OCI-LY3 (cell line): ENCODE results near the gene PDK1.

ENCODE experiments used
- H2AFZ ChIP-seq: fragments of 200-600, 300-600 bp; shearing (Covaris generic); 2 replicates; pipeline ENCODE4 v1.6.0; 2014; ENCODE audit warnings: antibody characterized with exemption, low read depth, low read length
- H3K27ac ChIP-seq: fragments of 200-600, 300-600 bp; sonication (generic); 2 replicates; pipeline ENCODE4 v1.5.1; 2014; ENCODE audit warnings: mild to moderate bottlenecking, low read length, moderate library complexity, mixed read lengths
- H3K27me3 ChIP-seq: fragments of 200-600, 300-600 bp; sonication (generic); 2 replicates; pipeline ENCODE4 v1.6.1; 2014; ENCODE audit warnings: low read depth, low read length, mixed read lengths
- H3K36me3 ChIP-seq: fragments of 200-600, 300-600 bp; sonication (generic); replicated peaks from 2 replicates; pipeline ENCODE3; 2014; ENCODE audit warnings: low read depth, low read length, mixed read lengths
- H3K4me1 ChIP-seq: fragments of 300-600, 200-600 bp; sonication (generic); 2 replicates; pipeline ENCODE4 v1.6.1; 2014; ENCODE audit warnings: low read length, mixed read lengths
- H3K4me2 ChIP-seq: fragments of 200-600, 300-600 bp; sonication (generic); 2 replicates; pipeline ENCODE4 v1.6.1; 2014; ENCODE audit warnings: low read length, mixed read lengths
- H3K4me3 ChIP-seq: fragments of 300-600, 200-600 bp; sonication (generic); 2 replicates; pipeline ENCODE4 v1.5.1; 2014; ENCODE audit warnings: antibody characterized with exemption, mild to moderate bottlenecking, low read length, moderate library complexity
- H3K79me2 ChIP-seq: fragments of 300-600, 200-600 bp; shearing (Covaris generic); 2 replicates; pipeline ENCODE4 v1.6.1; 2014; ENCODE audit warnings: mild to moderate bottlenecking, low read length, mixed read lengths
- H3K9ac ChIP-seq: fragments of 300-600, 200-600 bp; shearing (Covaris generic); 2 replicates; pipeline ENCODE4 v1.6.0; 2014; ENCODE audit warnings: mild to moderate bottlenecking, low read length, moderate library complexity
- H3K9me3 ChIP-seq: fragments of 200-600, 300-600 bp; shearing (Covaris generic); 2 replicates; pipeline ENCODE4 v1.6.1; 2014; ENCODE audit warnings: low read length, mixed read lengths; ENCODE audit not compliant: insufficient read depth
- H4K20me1 ChIP-seq: fragments of 200-600, 300-600 bp; sonication (generic); 2 replicates; pipeline ENCODE4 v1.6.1; 2016; ENCODE audit warnings: low read length, mixed read lengths; ENCODE audit not compliant: insufficient read depth
- CTCF ChIP-seq: fragments of 200-600, 300-600 bp; sonication (generic); IDR thresholded peaks from 2 replicates; pipeline ENCODE4 v1.5.1; 2014; ENCODE audit warnings: antibody characterized with exemption, low read length, low read depth
- EZH2phosphoT487 ChIP-seq: fragments of 200-600 bp; shearing (Covaris generic); IDR thresholded peaks from 2 replicates; pipeline ENCODE4 v1.6.1; 2018; ENCODE audit warnings: antibody characterized with exemption, mixed run types, low read depth

Gene PDK1

GRCh38 chr2:172574965-172575364 lies 19.1 kb downstream of the PDK1 start:
- Histone ChIP-seq H4K20me1 (peaks cover 10% of the 10 kb centered on the region; the same call in 1 of the 2 replicates), H3K36me3 (peaks cover 85% of the 10 kb centered on the region), H3K4me2 (no peak overlapping the region), H2AFZ (no peak overlapping the region), H3K4me1 (no peaks in the 10 kb centered on the region), H3K9me3 (peaks cover 29% of the 10 kb centered on the region), H3K27ac (no peak overlapping the region), H3K27me3 (no peaks in the 10 kb centered on the region), H3K4me3 (no peak overlapping the region), H3K79me2 (peaks cover 25% of the 10 kb centered on the region), H3K9ac (no peak overlapping the region)
- no peak for TF ChIP-seq CTCF
- no peak for TF ChIP-seq EZH2phosphoT487

GRCh38 chr2:172578054-172578453 lies 22.2 kb downstream of the PDK1 start:
- H3K27me3 ChIP-seq, result no peaks in the 10 kb centered on the region
- H3K36me3 ChIP-seq, result peaks cover 81% of the 10 kb centered on the region
- no peak overlapping the region for H3K27ac ChIP-seq
- peaks cover 30% of the 10 kb centered on the region for H3K79me2 ChIP-seq
- no peaks in the 10 kb centered on the region for H3K4me1 ChIP-seq
- no peak overlapping the region for H2AFZ ChIP-seq
- peaks cover 14% of the 10 kb centered on the region for H4K20me1 ChIP-seq
- no peak overlapping the region for H3K4me3 ChIP-seq
- TF ChIP-seq EZH2phosphoT487 (no peak), CTCF (no peak)
- no peak overlapping the region for H3K9ac ChIP-seq
- no peak overlapping the region for H3K4me2 ChIP-seq
- H3K9me3 ChIP-seq, result peaks cover 29% of the 10 kb centered on the region

- peaks cover 74% of the 10 kb centered on the region for H3K36me3 ChIP-seq
- H4K20me1 ChIP-seq, result peaks cover 14% of the 10 kb centered on the region
- no peak overlapping the region for H3K4me3 ChIP-seq
- TF ChIP-seq CTCF (no peak), EZH2phosphoT487 (no peak)
- no peak overlapping the region for H3K4me2 ChIP-seq
- peaks cover 30% of the 10 kb centered on the region for H3K79me2 ChIP-seq
- H3K9me3 ChIP-seq, result peaks cover 26% of the 10 kb centered on the region
- H3K4me1 ChIP-seq, result no peaks in the 10 kb centered on the region
- H3K27ac ChIP-seq, result no peak overlapping the region
- no peak overlapping the region for H3K9ac ChIP-seq
- H3K27me3 ChIP-seq, result no peaks in the 10 kb centered on the region
- no peak overlapping the region for H2AFZ ChIP-seq
Observed at GRCh38 chr2:172578860-172579512, 23.1 kb downstream of the PDK1 start.

GRCh38 chr2:172580544-172580943 lies 24.7 kb downstream of the PDK1 start:
- no peak overlapping the region for H3K27ac ChIP-seq
- H3K4me2 ChIP-seq, result no peak overlapping the region
- H2AFZ ChIP-seq, result no peak overlapping the region
- peaks cover 18% of the 10 kb centered on the region for H3K79me2 ChIP-seq
- no peaks in the 10 kb centered on the region for H3K4me1 ChIP-seq
- H3K9me3 ChIP-seq, result peaks cover 14% of the 10 kb centered on the region
- no peaks in the 10 kb centered on the region for H3K27me3 ChIP-seq
- TF ChIP-seq EZH2phosphoT487, result no peak
- no peak for TF ChIP-seq CTCF
- H4K20me1 ChIP-seq, result peaks cover 11% of the 10 kb centered on the region; the same call in 1 of the 2 replicates
- H3K4me3 ChIP-seq, result no peak overlapping the region
- peaks cover 65% of the 10 kb centered on the region for H3K36me3 ChIP-seq
- H3K9ac ChIP-seq, result no peak overlapping the region
